Aorta (tissue), 5 donors: ENCODE measurements around the gene FOXI2. TPM values are rescaled to one million over a fixed set of nuclear protein-coding genes. Genes with fewer than 3 reads are reported as not detected.

Experiments used
- ATAC-seq: fragments of 200-7000 bp; cut with Tn5 transposase; one replicate; pipeline ENCODE4 v1.9.1; 2022; ENCODE audit warnings: moderate library complexity; ENCODE audit not compliant: low FRiP score
- DNase-seq, 2 donors: peaks; one replicate each; pipeline ENCODE4 v3.0.0-alpha.2; 2020
- H3K27ac ChIP-seq, 2 donors: one replicate each; pipeline ENCODE4 v1.5.1; 2013; ENCODE audit warnings: low read length in 2 of 2, mild to moderate bottlenecking in 2 of 2, moderate library complexity in 2 of 2, control low read depth in 1 of 2, inconsistent platforms in 1 of 2, low read depth in 1 of 2
- H3K27me3 ChIP-seq, 2 donors: one replicate each; pipeline ENCODE4 v1.6.1; 2013; ENCODE audit warnings: control low read depth in 1 of 2, low read length in 1 of 2, mild to moderate bottlenecking in 1 of 2, moderate library complexity in 1 of 2; ENCODE audit not compliant: insufficient read depth in 2 of 2, control insufficient read depth in 1 of 2
- H3K36me3 ChIP-seq, 2 donors: one replicate each; pipeline ENCODE4 v1.6.1; 2013; ENCODE audit warnings: control low read depth in 1 of 2, low read length in 1 of 2, mild to moderate bottlenecking in 1 of 2; ENCODE audit not compliant: insufficient read depth in 2 of 2, control insufficient read depth in 1 of 2
- H3K4me1 ChIP-seq, 2 donors: one replicate each; pipeline ENCODE4 v1.6.1; 2013; ENCODE audit warnings: low read length in 2 of 2, control low read depth in 1 of 2, mild to moderate bottlenecking in 1 of 2, moderate library complexity in 1 of 2; ENCODE audit not compliant: insufficient read depth in 2 of 2, control insufficient read depth in 1 of 2
- H3K4me3 ChIP-seq, 2 donors: one replicate each; pipeline ENCODE4 v1.5.1; 2013; ENCODE audit warnings: low read length in 2 of 2, control low read depth in 1 of 2, mild to moderate bottlenecking in 1 of 2
- H3K9me3 ChIP-seq: one replicate; pipeline ENCODE4 v1.6.1; 2013; ENCODE audit warnings: mild to moderate bottlenecking, low read length; ENCODE audit not compliant: control insufficient read depth
- WGBS, 2 donors: extraction: QIAGEN DNeasy Blood & Tissue Kit; methylation state at CpG; one replicate each; pipeline ENCODE4 v1.1.7; 2013; 5-methylcytosine and 5-hydroxymethylcytosine counted together
- intact Hi-C, 2 donors: fragments of 100-400 bp; cut with DNase I; formaldehyde crosslinking; loops; one replicate each; pipeline versions ENCODE4 v1.14.2 to v1.15.0; 2022
- polyA plus RNA-seq, 2 donors: library from polyadenylated mRNA; stranded (reverse); fragments of 200-250 nt; gene quantifications; one replicate each; pipeline ENCODE4 v1.2.3, GENCODE V29; 2013
- total RNA-seq, 2 donors: library from RNA; stranded (reverse); fragmentation: NEBNext Ultra II Directional; extraction: Animal tissue kit (Norgen Biotek cat#: 25700); gene quantifications; one replicate each; pipeline ENCODE4 v1.2.1, GENCODE V29; 2021
- donor health status: healthy with polysubstance abuse.
- donor health status: Bipolar disorder and iron deficiency.
- donor health status: DM: no; HTN: no; CAD: no.
- donor health status: DM: no; HTN: no; CAD: no.
- donor health status: DM: yes; HTN: yes; CAD: no.

The FOXI2 gene
- total and polyA plus RNA-seq, 4 donors: 0.23 to 0.48 TPM; not detected in 2

- no peak overlapping the region for H3K4me3 ChIP-seq
- no peaks in the 10 kb centered on the region for H3K27me3 ChIP-seq
- no peak overlapping the region for H3K27ac ChIP-seq
- no peaks in the 10 kb centered on the region for H3K9me3 ChIP-seq
- intact Hi-C loops: no loop called here
- H3K36me3 ChIP-seq: no peaks in the 10 kb centered on the region
- no peaks in the 10 kb centered on the region for H3K4me1 ChIP-seq
- WGBS, 2 donors: 42 to 52% methylated on average over 2 of the region's 2 CpGs
- ATAC-seq (no peak), DNase-seq (no peak)
These were observed 22.3 kb downstream of the FOXI2 start for GRCh38 chr10:127759276-127759675.

DNA sequence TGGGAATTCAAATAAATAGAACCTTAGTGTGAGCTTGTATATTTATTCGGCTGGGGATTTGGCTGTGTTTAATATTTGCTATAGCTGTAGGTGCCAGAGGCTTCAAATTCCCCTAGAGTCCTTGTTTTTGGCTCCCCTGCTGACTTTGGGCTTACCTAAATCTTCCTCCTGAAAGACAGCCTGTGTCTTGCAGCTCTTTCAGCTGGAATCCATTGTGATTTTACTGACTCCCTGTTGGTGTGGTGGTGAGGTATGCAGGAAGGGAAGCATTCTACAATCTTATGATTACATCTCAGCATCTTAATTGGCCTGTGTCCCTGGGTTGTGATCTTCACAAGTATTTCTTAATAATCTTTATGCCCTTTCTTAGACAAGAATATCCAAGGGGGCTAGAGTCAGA lies 25.9 kb downstream of the FOXI2 start:
- Histone ChIP-seq H3K4me1 (no peaks in the 10 kb centered on the region), H3K4me3 (no peak overlapping the region)
- no peak for ATAC-seq

GRCh38 chr10:127774766-127775559 lies 38.0 kb downstream of the FOXI2 start:
- no peak overlapping the region for H3K27ac ChIP-seq
- 20% methylated on average over 10 of the region's 10 CpGs for WGBS, 2 donors
- ATAC-seq (no peak), DNase-seq (no peak)
- intact Hi-C loops: no loop called here
- H3K4me1 ChIP-seq: no peaks in the 10 kb centered on the region
- H3K4me3 ChIP-seq: no peak overlapping the region
- no peaks in the 10 kb centered on the region for H3K36me3 ChIP-seq
- peaks cover 1% of the 10 kb centered on the region for H3K9me3 ChIP-seq
- H3K27me3 ChIP-seq: no peaks in the 10 kb centered on the region

More for the DNA sequence above, 25.9 kb downstream of the FOXI2 start:
- no peak for DNase-seq
- Histone ChIP-seq H3K27me3 (no peaks in the 10 kb centered on the region), H3K27ac (no peak overlapping the region), H3K36me3 (no peaks in the 10 kb centered on the region), H3K9me3 (no peaks in the 10 kb centered on the region)
- intact Hi-C loops: no loop called here
- 41 to 49% methylated on average over 1 of the region's 1 CpG for WGBS, 2 donors

GRCh38 chr10:127776816-127777215 lies 39.8 kb downstream of the FOXI2 start:
- Histone ChIP-seq H3K4me3 (no peak overlapping the region), H3K36me3 (no peaks in the 10 kb centered on the region), H3K9me3 (no peaks in the 10 kb centered on the region), H3K27me3 (no peaks in the 10 kb centered on the region), H3K4me1 (no peaks in the 10 kb centered on the region), H3K27ac (no peak overlapping the region)
- DNase-seq (no peak), ATAC-seq (no peak)
- intact Hi-C loops: no loop called here
- 51 to 54% methylated on average over 2 of the region's 2 CpGs for WGBS, 2 donors

DNA sequence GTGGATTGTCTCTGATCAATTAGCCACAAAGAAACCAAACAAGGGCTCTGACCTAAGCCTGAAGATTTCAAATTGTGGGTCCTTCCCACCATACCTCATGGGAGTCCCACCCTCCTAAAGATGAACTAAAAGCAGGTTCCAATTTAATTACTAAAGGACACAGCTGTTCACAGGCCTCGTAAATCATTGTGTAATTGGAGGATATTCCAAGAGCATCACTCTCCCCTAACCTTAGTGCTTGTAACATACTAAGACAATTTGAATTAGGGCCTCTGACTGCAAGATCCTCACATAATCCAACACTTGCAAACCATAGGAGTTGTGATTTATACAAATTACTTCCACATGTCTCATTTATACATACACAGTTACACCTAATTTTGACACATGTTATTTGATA lies 44.4 kb downstream of the FOXI2 start:
- Histone ChIP-seq H3K27ac (no peak overlapping the region), H3K4me1 (no peaks in the 10 kb centered on the region), H3K36me3 (no peaks in the 10 kb centered on the region), H3K27me3 (no peaks in the 10 kb centered on the region), H3K9me3 (peaks cover 5% of the 10 kb centered on the region), H3K4me3 (no peak overlapping the region)
- no peak for DNase-seq
- no peak for ATAC-seq
- intact Hi-C loops: no loop called here
- WGBS, 2 donors: 66 to 79% methylated on average over 1 of the region's 1 CpG

DNA sequence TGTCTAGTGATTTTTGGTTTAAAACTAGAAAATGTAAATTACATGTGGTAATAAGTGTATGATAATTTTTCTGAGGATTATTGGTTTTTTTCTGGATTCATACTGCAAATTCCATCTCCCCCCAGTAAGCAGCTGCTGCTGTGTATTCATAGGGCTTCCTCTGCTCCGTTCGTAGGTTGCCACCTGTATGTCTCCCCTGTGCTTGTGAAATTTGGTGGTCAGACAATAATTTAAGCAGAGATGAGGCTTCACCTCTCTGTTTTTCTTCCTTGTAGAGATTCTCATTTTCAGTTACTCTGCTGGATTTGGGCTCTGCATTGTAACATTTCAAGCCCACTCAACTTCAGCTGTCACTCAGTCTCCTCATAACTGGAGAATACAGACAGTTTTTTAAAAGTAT lies 50.9 kb downstream of the FOXI2 start:
- Histone ChIP-seq H3K4me1 (no peaks in the 10 kb centered on the region), H3K9me3 (peaks cover 7% of the 10 kb centered on the region), H3K4me3 (no peak overlapping the region), H3K27me3 (no peaks in the 10 kb centered on the region), H3K36me3 (no peaks in the 10 kb centered on the region), H3K27ac (no peak overlapping the region)
- DNase-seq: no peak
- no peak for ATAC-seq
- intact Hi-C loops: no loop called here
- WGBS, 2 donors: 88 to 89% methylated on average over 2 of the region's 2 CpGs

GRCh38 chr10:127790066-127790624 lies 53.2 kb downstream of the FOXI2 start:
- WGBS, 2 donors: 55 to 68% methylated on average over 7 of the region's 7 CpGs
- H3K27me3 ChIP-seq: no peaks in the 10 kb centered on the region
- ATAC-seq (no peak), DNase-seq (no peak)
- H3K27ac ChIP-seq: no peak overlapping the region
- intact Hi-C loops: no loop called here
- H3K36me3 ChIP-seq: no peaks in the 10 kb centered on the region
- no peaks in the 10 kb centered on the region for H3K4me1 ChIP-seq
- no peak overlapping the region for H3K4me3 ChIP-seq
- peaks cover 7% of the 10 kb centered on the region for H3K9me3 ChIP-seq
